Measurements from ENCODE around the gene TMIE. TPM values are rescaled to one million over a fixed set of nuclear protein-coding genes. Genes with fewer than 3 reads are reported as not detected.

Gene TMIE
- polyA plus RNA-seq, 3 donors = not detected

- no peak for DNase-seq
- H3K9me3 Mint-ChIP-seq = peaks cover 0 to 4% (median 0%) of the 10 kb centered on the region in 7 donors
- intact Hi-C loops (cut with micrococcal nuclease) = no loop called here
- Histone ChIP-seq H3K79me2 (ENCODE audit: insufficient read depth, low read length) (no peaks in the 10 kb centered on the region), H3K9me3 (replicated peaks in 1 of 2; ENCODE audit: control insufficient read depth in 1 of 2, insufficient read depth in 1 of 2, low read length in 2 of 2) (no peaks in the 10 kb centered on the region), H3K27ac (ENCODE audit: low read depth in 1 of 2, low read length in 2 of 2) (no peak overlapping the region), H3K9ac (ENCODE audit: insufficient read depth, low read length, poor library complexity, severe bottlenecking) (no peak overlapping the region), H3K27me3 (ENCODE audit: control insufficient read depth in 2 of 2, insufficient read depth in 2 of 2, low read length in 2 of 2) (no peaks in the 10 kb centered on the region), H3K36me3 (replicated peaks in 1 of 2; ENCODE audit: control insufficient read depth in 1 of 2, insufficient read depth in 2 of 2, low read length in 2 of 2) (no peaks in the 10 kb centered on the region), H4K20me1 (ENCODE audit: insufficient read depth, low read length) (no peaks in the 10 kb centered on the region), H3K4me3 (replicated peaks in 1 of 3; ENCODE audit: low read depth in 2 of 3, low read length in 3 of 3) (no peak overlapping the region), H3K4me2 (replicated peaks; ENCODE audit: extremely low read depth, low read length, poor library complexity, severe bottlenecking) (no peak overlapping the region), H2AFZ (ENCODE audit: insufficient read depth, low read depth, low read length, poor library complexity, severe bottlenecking) (no peak overlapping the region), H3K4me1 (ENCODE audit: control insufficient read depth in 1 of 2, insufficient read depth in 2 of 2, low read length in 2 of 2) (no peaks in the 10 kb centered on the region)
- no peak for TF ChIP-seq CTCF (IDR thresholded peaks at IDR 0.05)
- peaks cover 10 to 30% (median 17%) of the 10 kb centered on the region in 3 donors for H3K27me3 Mint-ChIP-seq (ENCODE audit: low read depth in 3 of 3)
- no peak overlapping the region for H3K27ac Mint-ChIP-seq
- no peaks in the 10 kb centered on the region for H3K36me3 Mint-ChIP-seq
- WGBS (ENCODE audit: insufficient coverage) = no CpG with 5 or more reads among the region's 2 CpGs
- H3K4me3 Mint-ChIP-seq = peak overlapping the region in 1 of 2 donors; percentile 25
- H3K4me1 Mint-ChIP-seq = peaks cover 2% of the 10 kb centered on the region
Measured at GRCh38 chr3:46719044-46719565, 17.9 kb downstream of the TMIE start.

GRCh38 chr3:46719735-46720271 is 18.6 kb downstream of the TMIE start:
- peaks cover 0 to 4% (median 0%) of the 10 kb centered on the region in 7 donors for H3K9me3 Mint-ChIP-seq
- Histone ChIP-seq H3K9ac (ENCODE audit: insufficient read depth, low read length, poor library complexity, severe bottlenecking) (no peak overlapping the region), H3K9me3 (replicated peaks in 1 of 2; ENCODE audit: control insufficient read depth in 1 of 2, insufficient read depth in 1 of 2, low read length in 2 of 2) (no peaks in the 10 kb centered on the region), H3K4me1 (ENCODE audit: control insufficient read depth in 1 of 2, insufficient read depth in 2 of 2, low read length in 2 of 2) (no peaks in the 10 kb centered on the region), H3K36me3 (replicated peaks in 1 of 2; ENCODE audit: control insufficient read depth in 1 of 2, insufficient read depth in 2 of 2, low read length in 2 of 2) (no peaks in the 10 kb centered on the region), H4K20me1 (ENCODE audit: insufficient read depth, low read length) (no peaks in the 10 kb centered on the region), H3K4me3 (replicated peaks in 1 of 3; ENCODE audit: low read depth in 2 of 3, low read length in 3 of 3) (no peak overlapping the region), H3K27me3 (ENCODE audit: control insufficient read depth in 2 of 2, insufficient read depth in 2 of 2, low read length in 2 of 2) (no peaks in the 10 kb centered on the region), H2AFZ (ENCODE audit: insufficient read depth, low read depth, low read length, poor library complexity, severe bottlenecking) (no peak overlapping the region), H3K27ac (ENCODE audit: low read depth in 1 of 2, low read length in 2 of 2) (no peak overlapping the region), H3K4me2 (replicated peaks; ENCODE audit: extremely low read depth, low read length, poor library complexity, severe bottlenecking) (no peak overlapping the region), H3K79me2 (ENCODE audit: insufficient read depth, low read length) (no peaks in the 10 kb centered on the region)
- peak overlapping the region in 1 of 7 donors; percentile 43 for H3K27ac Mint-ChIP-seq
- TF ChIP-seq CTCF (IDR thresholded peaks at IDR 0.05) = no peak
- H3K36me3 Mint-ChIP-seq = no peaks in the 10 kb centered on the region
- H3K27me3 Mint-ChIP-seq (ENCODE audit: low read depth in 3 of 3) = peaks cover 12 to 30% (median 17%) of the 10 kb centered on the region in 3 donors
- 100% methylated on average over 1 of the region's 4 CpGs for WGBS (ENCODE audit: insufficient coverage)
- no peak overlapping the region for H3K4me3 Mint-ChIP-seq
- H3K4me1 Mint-ChIP-seq = peaks cover 2% of the 10 kb centered on the region
- no peak for DNase-seq
- intact Hi-C loops (cut with micrococcal nuclease) = no loop called here
